CD4-positive, alpha-beta T cell treated with Interleukin-10 for 1 hour (primary cell): Measurements from ENCODE around the gene LARGE2.
"Not testable (repeated sequence)": the region's sequence is repeated elsewhere in the genome, so short reads cannot be mapped to it uniquely, and the experiment has no call there.

Experiments used
- DNase-seq: peaks from one replicate; pipeline ENCODE4 v3.0.0-alpha.2; 2020

LARGE2 gene

GRCh38 chr11:45896422-45896984, 26.0 kb upstream of the LARGE2 start:
- no peak for DNase-seq

- no peak for DNase-seq
These were observed 24.9 kb upstream of the LARGE2 start for GRCh38 chr11:45897556-45897955.

- no peak for DNase-seq
These were observed 23.4 kb upstream of the LARGE2 start for GRCh38 chr11:45899086-45899447.

- peak; percentile 74 for DNase-seq
These were observed 22.8 kb upstream of the LARGE2 start for GRCh38 chr11:45899448-45900174.

GRCh38 chr11:45900175-45900800, 22.2 kb upstream of the LARGE2 start:
- DNase-seq: not testable (repeated sequence)

GRCh38 chr11:45900916-45901617, 21.4 kb upstream of the LARGE2 start:
- no peak for DNase-seq

GRCh38 chr11:45901626-45902025, 20.8 kb upstream of the LARGE2 start:
- DNase-seq: no peak

- no peak for DNase-seq
These were observed 19.7 kb upstream of the LARGE2 start for GRCh38 chr11:45902452-45903380.

GRCh38 chr11:45904309-45904915, 18.0 kb upstream of the LARGE2 start:
- no peak for DNase-seq

- no peak for DNase-seq
These were observed 17.4 kb upstream of the LARGE2 start for GRCh38 chr11:45905095-45905494.

GRCh38 chr11:45905576-45905975, 16.9 kb upstream of the LARGE2 start:
- DNase-seq: not testable (repeated sequence)

GRCh38 chr11:45906096-45906682, 16.3 kb upstream of the LARGE2 start:
- DNase-seq: no peak

- DNase-seq: no peak
These were observed 15.4 kb upstream of the LARGE2 start, which contains the start of gene FREY1 for GRCh38 chr11:45906965-45907611. FREY1 (minus strand) TSS chr11:45907271; CDS start chr11:45907245, 26 bp downstream.

- no peak for DNase-seq
These were observed 14.5 kb upstream of the LARGE2 start for GRCh38 chr11:45907911-45908370.

- no peak for DNase-seq
These were observed 12.6 kb upstream of the LARGE2 start for GRCh38 chr11:45909594-45910475.

GRCh38 chr11:45910623-45911022, 11.8 kb upstream of the LARGE2 start:
- no peak for DNase-seq

GRCh38 chr11:45913514-45913913, 8.9 kb upstream of the LARGE2 start:
- no peak for DNase-seq

- no peak for DNase-seq
These were observed 8.4 kb upstream of the LARGE2 start for GRCh38 chr11:45913942-45914635.

GRCh38 chr11:45915446-45915845, 7.0 kb upstream of the LARGE2 start:
- no peak for DNase-seq
